Measurements from ENCODE around the gene MEF2C. TPM values are rescaled to one million over a fixed set of nuclear protein-coding genes. Genes with fewer than 3 reads are reported as not detected.
A peak's percentile ranks its signal among the peaks of the same experiment; 100 is the strongest.

The MEF2C gene
- polyA plus RNA-seq, 10 donors: 444 to 1,011 (median 648) TPM

- peak in 1 of 3 donors; percentile 31 for DNase-seq
Measured at GRCh38 chr5:88689668-88690408, 193.1 kb downstream of the MEF2C start.

- DNase-seq: peak in 1 of 3 donors; percentile 7
Measured at GRCh38 chr5:88688984-88689667, 193.9 kb downstream of the MEF2C start.

GRCh38 chr5:88688156-88688983 lies 194.6 kb downstream of the MEF2C start:
- peak in 1 of 3 donors; percentile 9 for DNase-seq

GRCh38 chr5:88687373-88687911 lies 195.5 kb downstream of the MEF2C start:
- peak in 1 of 3 donors; percentile 33 for DNase-seq

GRCh38 chr5:88686726-88687125 lies 196.3 kb downstream of the MEF2C start:
- DNase-seq: peak in 1 of 3 donors; percentile 26

- DNase-seq: peak in 1 of 3 donors; percentile 56
Measured at GRCh38 chr5:88685591-88686541, 197.1 kb downstream of the MEF2C start.

GRCh38 chr5:88683506-88684135 lies 199.4 kb downstream of the MEF2C start:
- peak in 1 of 3 donors; percentile 66 for DNase-seq

GRCh38 chr5:88682881-88683361 lies 200.1 kb downstream of the MEF2C start:
- peak in 1 of 3 donors; percentile 28 for DNase-seq

GRCh38 chr5:88682131-88682530 lies 200.9 kb downstream of the MEF2C start:
- DNase-seq: peak in 1 of 3 donors; percentile 8

GRCh38 chr5:88681211-88681803 lies 201.7 kb downstream of the MEF2C start:
- peak in 1 of 3 donors; percentile 14 for DNase-seq

- peak in 2 of 3 donors; percentile 61 to 77 for DNase-seq
Measured at GRCh38 chr5:88680253-88681132, 202.5 kb downstream of the MEF2C start.

GRCh38 chr5:88679638-88680037 lies 203.3 kb downstream of the MEF2C start:
- DNase-seq: peak in 1 of 3 donors; percentile 60

- DNase-seq: peak in 1 of 3 donors; percentile 27
Measured at GRCh38 chr5:88678770-88679381, 204.1 kb downstream of the MEF2C start.

GRCh38 chr5:88677943-88678769 lies 204.8 kb downstream of the MEF2C start:
- DNase-seq: no peak

GRCh38 chr5:88677376-88677895 lies 205.5 kb downstream of the MEF2C start:
- no peak for DNase-seq

- peak in 1 of 3 donors; percentile 20 for DNase-seq
Measured at GRCh38 chr5:88676637-88677375, 206.2 kb downstream of the MEF2C start.

Measured in muscle of back (tissue), 11 donors.